Endothelial cell of umbilical vein (primary cell): ENCODE data around the gene MALAT1. TPM values are rescaled to one million over a fixed set of nuclear protein-coding genes. Genes with fewer than 3 reads are reported as not detected.

Source experiments
- BruUV-seq: library from RNA; stranded (reverse); fragments of 400-500 nt; replicated peaks from 2 replicates; lab custom pipeline; 2021; lab: Mats Ljungman, UMichigan
- CTCF ChIA-PET: fragments of 300-600, 350-600 bp; sonication (Branson Sonifier 250); formaldehyde crosslinking; loops from one replicate; lab custom pipeline; 2021; ENCODE audit warnings: antibody characterized with exemption, inconsistent platforms; lab: Charles Lee
- POLR2A ChIA-PET: fragments of 300-600, 350-600 bp; sonication (Branson Sonifier 250); formaldehyde crosslinking; loops from one replicate; lab custom pipeline; 2021; ENCODE audit warnings: antibody characterized with exemption, inconsistent platforms; lab: Charles Lee
- DNase-seq: peaks from one replicate; pipeline ENCODE4 v3.0.0-alpha.2; 2011; ENCODE audit warnings: low read depth, low spot score
- FAIRE-seq: peaks from 2 replicates; lab custom pipeline; 2011; peaks lifted over from hg19 to GRCh38; lab: Jason Lieb, UNC
- H2AFZ ChIP-seq: 2 replicates; pipeline ENCODE4 v1.6.0; 2012; ENCODE audit warnings: low read depth, low read length, control low read depth, inconsistent platforms
- H3K27ac ChIP-seq: 2 replicates; pipeline ENCODE4 v1.5.1; 2011; ENCODE audit warnings: low read depth, mild to moderate bottlenecking, control low read depth, low read length, moderate library complexity; ENCODE audit not compliant: insufficient read depth
- H3K27me3 ChIP-seq, 2 experiments: 2 replicates each; pipeline versions ENCODE4 v1.6.0 to v1.6.1; 2011; ENCODE audit warnings: low read length in 2 of 2, mixed read lengths in 1 of 2; ENCODE audit not compliant: control insufficient read depth in 2 of 2, insufficient read depth in 2 of 2
- H3K36me3 ChIP-seq, 2 experiments: 2 replicates in 1 of 2; 3 replicates in 1 of 2; pipeline ENCODE4 v1.5.1; 2011; ENCODE audit warnings: low read length in 2 of 2, mild to moderate bottlenecking in 1 of 2, moderate library complexity in 1 of 2; ENCODE audit not compliant: control insufficient read depth in 2 of 2, insufficient read depth in 2 of 2; ENCODE audit errors: extremely low read depth in 1 of 2
- H3K4me1 ChIP-seq: 3 replicates; pipeline ENCODE4 v1.5.1; 2011; ENCODE audit warnings: mild to moderate bottlenecking, low read length; ENCODE audit not compliant: control insufficient read depth, insufficient read depth; ENCODE audit errors: extremely low read depth
- H3K4me2 ChIP-seq: 2 replicates; pipeline ENCODE4 v1.6.1; 2011; ENCODE audit warnings: low read length, control low read depth, mixed read lengths; ENCODE audit not compliant: insufficient read depth
- H3K4me3 ChIP-seq, 3 experiments: fragments of 200-600 bp in 1 of 3; sonication (generic), shearing (Covaris generic) in 1 of 3; replicated peaks in 1 of 3; 2 replicates each; pipeline ENCODE4 v1.5.1; 2011 to 2016; ENCODE audit warnings: control low read depth in 3 of 3, low read length in 3 of 3, mild to moderate bottlenecking in 2 of 3, inconsistent platforms in 1 of 3, low read depth in 1 of 3, moderate library complexity in 1 of 3; ENCODE audit not compliant: insufficient read depth in 1 of 3
- H3K79me2 ChIP-seq: 2 replicates; pipeline ENCODE4 v1.6.0; 2012; ENCODE audit warnings: low read length, inconsistent platforms; ENCODE audit not compliant: control insufficient read depth, insufficient read depth
- H3K9ac ChIP-seq: replicated peaks from 2 replicates; pipeline ENCODE3; 2011; ENCODE audit warnings: low read length, control low read depth; ENCODE audit not compliant: insufficient read depth; ENCODE audit errors: extremely low read depth
- H3K9me1 ChIP-seq: replicated peaks from 3 replicates; pipeline ENCODE4 v1.6.0; 2011; ENCODE audit warnings: mild to moderate bottlenecking, low read length; ENCODE audit not compliant: control insufficient read depth, insufficient read depth; ENCODE audit errors: extremely low read depth
- H3K9me3 ChIP-seq: replicated peaks from 2 replicates; pipeline ENCODE4 v1.5.1; 2012; ENCODE audit warnings: low read length, inconsistent platforms; ENCODE audit not compliant: control insufficient read depth, insufficient read depth
- H4K20me1 ChIP-seq: replicated peaks from 2 replicates; pipeline ENCODE3; 2011; ENCODE audit warnings: mild to moderate bottlenecking, low read length; ENCODE audit not compliant: control insufficient read depth, insufficient read depth; ENCODE audit errors: extremely low read depth
- EZH2 ChIP-seq: IDR thresholded peaks from 2 replicates; pipeline ENCODE4 v1.6.1; 2012; ENCODE audit warnings: borderline replicate concordance, low read depth, mild to moderate bottlenecking, moderate library complexity, low read length, inconsistent platforms; ENCODE audit not compliant: severe bottlenecking
- FOS ChIP-seq: IDR thresholded peaks from 2 replicates; pipeline ENCODE4 v1.6.1; 2011; ENCODE audit warnings: mild to moderate bottlenecking, low read length, moderate library complexity, borderline replicate concordance; ENCODE audit not compliant: insufficient read depth
- GATA2 ChIP-seq: IDR thresholded peaks from 2 replicates; pipeline ENCODE4 v1.7.0; 2011; ENCODE audit warnings: low read depth, mild to moderate bottlenecking, moderate library complexity, mixed read lengths, low read length; ENCODE audit not compliant: insufficient read length, insufficient read depth
- JUN ChIP-seq: IDR thresholded peaks from 2 replicates; pipeline ENCODE4 v1.6.1; 2011; ENCODE audit warnings: borderline replicate concordance, low read depth; ENCODE audit not compliant: insufficient read length, insufficient read depth
- MYC ChIP-seq: IDR thresholded peaks from one replicate; pipeline ENCODE4 v1.6.1; 2011; ENCODE audit warnings: mild to moderate bottlenecking, low read depth, low read length
- POLR2A ChIP-seq: IDR thresholded peaks from 2 replicates; pipeline ENCODE4 v1.6.1; 2012; ENCODE audit warnings: low read depth, mild to moderate bottlenecking, control low read depth, low read length
- POLR2AphosphoS5 ChIP-seq: IDR thresholded peaks from 2 replicates; pipeline ENCODE4 v1.6.1; 2012; ENCODE audit warnings: low read depth, mild to moderate bottlenecking, control low read depth, low read length, moderate library complexity; ENCODE audit not compliant: insufficient read depth
- dilution Hi-C: fragments of 300-500 bp; cut with MboI; formaldehyde crosslinking; loops from one replicate; pipeline ENCODE4 v1.15.0; 2019; ENCODE audit warnings: low sequenced_read_pairs; ENCODE audit not compliant: extremely low pct_ligation_motif_present
- intact Hi-C: fragments of 100-400 bp; cut with micrococcal nuclease; formaldehyde crosslinking; loops from one replicate; pipeline ENCODE4 v1.10.0; 2022
- polyA plus RNA-seq, 4 experiments: library from polyadenylated mRNA; depleted of rRNA in 3 of 4; stranded (reverse) in 3 of 4; unstranded in 1 of 4; fragments of >200 nt; gene quantifications; 2 replicates each; pipeline versions ENCODE4 v1.2.1 to v1.2.3, GENCODE V29; 2011 to 2012; ENCODE audit warnings: missing spikeins in 1 of 4
- total RNA-seq: library from RNA; stranded (reverse); gene quantifications from 2 replicates; pipeline ENCODE4 v1.2.3, GENCODE V29; 2021
- TF ChIP-seq, protein P1 (sequence below), 2 donors: IDR thresholded peaks; 1 replicate in 1 of 2; 2 replicates in 1 of 2; pipeline ENCODE4 v1.5.1; 2011; ENCODE audit warnings: low read length in 2 of 2, mild to moderate bottlenecking in 2 of 2, moderate library complexity in 2 of 2, control low read depth in 1 of 2, inconsistent platforms in 1 of 2, low read depth in 1 of 2; ENCODE audit not compliant: insufficient read depth in 1 of 2; ENCODE audit errors: extremely low read depth in 1 of 2
- TF ChIP-seq, protein P2 (sequence below): IDR thresholded peaks from 2 replicates; pipeline ENCODE4 v1.6.1; 2011; ENCODE audit not compliant: insufficient read depth, insufficient read length

The MALAT1 gene
- total and polyA plus RNA-seq, 2 donors (not counting 3 experiments of a cell fraction or from before 2014, with no cell fraction given) = 491 to 7,529 TPM

DNA sequence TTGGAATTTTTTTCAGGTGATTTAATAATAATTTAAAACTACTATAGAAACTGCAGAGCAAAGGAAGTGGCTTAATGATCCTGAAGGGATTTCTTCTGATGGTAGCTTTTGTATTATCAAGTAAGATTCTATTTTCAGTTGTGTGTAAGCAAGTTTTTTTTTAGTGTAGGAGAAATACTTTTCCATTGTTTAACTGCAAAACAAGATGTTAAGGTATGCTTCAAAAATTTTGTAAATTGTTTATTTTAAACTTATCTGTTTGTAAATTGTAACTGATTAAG, 3.4 kb downstream of the MALAT1 start:
- Histone ChIP-seq H3K9ac (peak overlapping the region; percentile 95), H3K4me1 (peaks cover 31% of the 10 kb centered on the region), H3K79me2 (peaks cover 87% of the 10 kb centered on the region), H3K9me1 (no peaks in the 10 kb centered on the region), H2AFZ (no peak overlapping the region), H4K20me1 (peaks cover 23% of the 10 kb centered on the region), H3K4me2 (peak overlapping the region; percentile 97), H3K4me3 (peak overlapping the region; percentile 67 to 98 (median 91)), H3K27me3 (no peaks in the 10 kb centered on the region), H3K9me3 (no peaks in the 10 kb centered on the region), H3K36me3 (peaks cover 27 to 33% of the 10 kb centered on the region in 2 experiments), H3K27ac (peak overlapping the region; percentile 89)
- POLR2A ChIA-PET = interaction anchor here (0.7 to 13.9 kb wide), 13 partner anchors 13 to 119 kb away, joined by 3 to 283 read pairs (median 4); partner anchors contain the start of gene NEAT1
- dilution Hi-C loops = no loop called here
- BruUV-seq = no TSS peak
- FAIRE-seq (no peak), DNase-seq (no peak)
- CTCF ChIA-PET = interaction anchor here (1.0 to 6.9 kb wide), 8 partner anchors 9 to 104 kb away, joined by 3 to 80 read pairs (median 4); no protein-coding TSS in a partner anchor
- intact Hi-C loops = no loop called here
- peak; percentile 11 for TF ChIP-seq POLR2A
- no peak for TF ChIP-seq POLR2AphosphoS5

DNA sequence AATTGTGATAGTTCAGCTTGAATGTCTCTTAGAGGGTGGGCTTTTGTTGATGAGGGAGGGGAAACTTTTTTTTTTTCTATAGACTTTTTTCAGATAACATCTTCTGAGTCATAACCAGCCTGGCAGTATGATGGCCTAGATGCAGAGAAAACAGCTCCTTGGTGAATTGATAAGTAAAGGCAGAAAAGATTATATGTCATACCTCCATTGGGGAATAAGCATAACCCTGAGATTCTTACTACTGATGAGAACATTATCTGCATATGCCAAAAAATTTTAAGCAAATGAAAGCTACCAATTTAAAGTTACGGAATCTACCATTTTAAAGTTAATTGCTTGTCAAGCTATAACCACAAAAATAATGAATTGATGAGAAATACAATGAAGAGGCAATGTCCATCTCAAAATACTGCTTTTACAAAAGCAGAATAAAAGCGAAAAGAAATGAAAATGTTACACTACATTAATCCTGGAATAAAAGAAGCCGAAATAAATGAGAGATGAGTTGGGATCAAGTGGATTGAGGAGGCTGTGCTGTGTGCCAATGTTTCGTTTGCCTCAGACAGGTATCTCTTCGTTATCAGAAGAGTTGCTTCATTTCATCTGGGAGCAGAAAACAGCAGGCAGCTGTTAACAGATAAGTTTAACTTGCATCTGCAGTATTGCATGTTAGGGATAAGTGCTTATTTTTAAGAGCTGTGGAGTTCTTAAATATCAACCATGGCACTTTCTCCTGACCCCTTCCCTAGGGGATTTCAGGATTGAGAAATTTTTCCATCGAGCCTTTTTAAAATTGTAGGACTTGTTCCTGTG, 3.9 kb downstream of the MALAT1 start:
- H3K4me1 ChIP-seq = peaks cover 34% of the 10 kb centered on the region
- peaks cover 27 to 33% of the 10 kb centered on the region in 2 experiments for H3K36me3 ChIP-seq
- no peak for FAIRE-seq
- intact Hi-C loops (no loop called here), dilution Hi-C loops (no loop called here)
- peak overlapping the region; percentile 97 for H3K4me2 ChIP-seq
- TF ChIP-seq POLR2AphosphoS5 = peak; percentile 67
- TF ChIP-seq GATA2 = peak; percentile 61
- TF ChIP-seq FOS = peak; percentile 42
- TF ChIP-seq JUN = no peak
- TF ChIP-seq POLR2A = peak; percentile 83
- TF ChIP-seq, protein P1, sequence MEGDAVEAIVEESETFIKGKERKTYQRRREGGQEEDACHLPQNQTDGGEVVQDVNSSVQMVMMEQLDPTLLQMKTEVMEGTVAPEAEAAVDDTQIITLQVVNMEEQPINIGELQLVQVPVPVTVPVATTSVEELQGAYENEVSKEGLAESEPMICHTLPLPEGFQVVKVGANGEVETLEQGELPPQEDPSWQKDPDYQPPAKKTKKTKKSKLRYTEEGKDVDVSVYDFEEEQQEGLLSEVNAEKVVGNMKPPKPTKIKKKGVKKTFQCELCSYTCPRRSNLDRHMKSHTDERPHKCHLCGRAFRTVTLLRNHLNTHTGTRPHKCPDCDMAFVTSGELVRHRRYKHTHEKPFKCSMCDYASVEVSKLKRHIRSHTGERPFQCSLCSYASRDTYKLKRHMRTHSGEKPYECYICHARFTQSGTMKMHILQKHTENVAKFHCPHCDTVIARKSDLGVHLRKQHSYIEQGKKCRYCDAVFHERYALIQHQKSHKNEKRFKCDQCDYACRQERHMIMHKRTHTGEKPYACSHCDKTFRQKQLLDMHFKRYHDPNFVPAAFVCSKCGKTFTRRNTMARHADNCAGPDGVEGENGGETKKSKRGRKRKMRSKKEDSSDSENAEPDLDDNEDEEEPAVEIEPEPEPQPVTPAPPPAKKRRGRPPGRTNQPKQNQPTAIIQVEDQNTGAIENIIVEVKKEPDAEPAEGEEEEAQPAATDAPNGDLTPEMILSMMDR (IDR thresholded peaks at IDR 0.05; ENCODE audit: extremely low read depth in 1 of 2, insufficient read depth in 1 of 2, low read depth in 1 of 2, low read length in 2 of 2) = no peak
- no peak for TF ChIP-seq MYC
- TF ChIP-seq, protein P2, sequence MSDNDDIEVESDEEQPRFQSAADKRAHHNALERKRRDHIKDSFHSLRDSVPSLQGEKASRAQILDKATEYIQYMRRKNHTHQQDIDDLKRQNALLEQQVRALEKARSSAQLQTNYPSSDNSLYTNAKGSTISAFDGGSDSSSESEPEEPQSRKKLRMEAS = no peak
- no peak for TF ChIP-seq EZH2
- H3K4me3 ChIP-seq = peak overlapping the region; percentile 67 to 98 (median 91)
- H3K79me2 ChIP-seq = peaks cover 85% of the 10 kb centered on the region
- DNase-seq = peak; percentile 63
- H3K27me3 ChIP-seq = no peaks in the 10 kb centered on the region
- CTCF ChIA-PET = interaction anchor here (1.0 to 6.9 kb wide), 8 partner anchors 8 to 105 kb away, joined by 3 to 80 read pairs (median 4); no protein-coding TSS in a partner anchor
- no peaks in the 10 kb centered on the region for H3K9me1 ChIP-seq
- no peaks in the 10 kb centered on the region for H3K9me3 ChIP-seq
- H3K27ac ChIP-seq = peak overlapping the region; percentile 89
- peak overlapping the region; percentile 95 for H3K9ac ChIP-seq
- H4K20me1 ChIP-seq = peaks cover 23% of the 10 kb centered on the region
- POLR2A ChIA-PET = interaction anchor here (0.7 to 13.9 kb wide), 13 partner anchors 13 to 119 kb away, joined by 3 to 283 read pairs (median 4); partner anchors contain the start of gene NEAT1
- no peak overlapping the region for H2AFZ ChIP-seq
- BruUV-seq = no TSS peak
